ENCODE measurements around the gene PLCD3.
A peak's percentile ranks its signal among the peaks of the same experiment; 100 is the strongest.

The PLCD3 gene

GRCh38 chr17:45149669-45150664 is 17.7 kb upstream of the PLCD3 start:
- peak; percentile 54 for DNase-seq

- DNase-seq, result peak; percentile 78
Measured at GRCh38 chr17:45149037-45149668, 16.8 kb upstream of the PLCD3 start.

GRCh38 chr17:45148183-45149036 is 16.1 kb upstream of the PLCD3 start, which contains the start of gene HEXIM1:
TSS of gene HEXIM1 (plus strand) at chr17:45148475. CDS start at chr17:45149191, 716 bp downstream.
- DNase-seq, result peak; percentile 100

- peak; percentile 89 for DNase-seq
Measured at GRCh38 chr17:45147581-45148182, 15.4 kb upstream of the PLCD3 start.

GRCh38 chr17:45146890-45147580 is 14.7 kb upstream of the PLCD3 start:
- peak; percentile 72 for DNase-seq

GRCh38 chr17:45146592-45146889 is 14.2 kb upstream of the PLCD3 start:
- DNase-seq, result no peak

- DNase-seq, result no peak
Measured at GRCh38 chr17:45146166-45146565, 13.9 kb upstream of the PLCD3 start.

- no peak for DNase-seq
Measured at GRCh38 chr17:45145035-45145389, 12.7 kb upstream of the PLCD3 start.

GRCh38 chr17:45144199-45145034 is 12.1 kb upstream of the PLCD3 start:
- DNase-seq, result no peak

GRCh38 chr17:45143767-45144198 is 11.5 kb upstream of the PLCD3 start:
- peak; percentile 47 for DNase-seq

- DNase-seq, result no peak
Measured at GRCh38 chr17:45143094-45143670, 10.9 kb upstream of the PLCD3 start.

- DNase-seq, result no peak
Measured at GRCh38 chr17:45139533-45139920, 7.2 kb upstream of the PLCD3 start.

- DNase-seq, result no peak
Measured at GRCh38 chr17:45138911-45139532, 6.7 kb upstream of the PLCD3 start.

GRCh38 chr17:45137561-45138305 is 5.4 kb upstream of the PLCD3 start:
- no peak for DNase-seq

- DNase-seq, result no peak
Measured at GRCh38 chr17:45136846-45137560, 4.7 kb upstream of the PLCD3 start.

GRCh38 chr17:45135978-45136791 is 3.9 kb upstream of the PLCD3 start:
- DNase-seq, result no peak

- peak; percentile 99 for DNase-seq
Measured at GRCh38 chr17:45135192-45135977, 3.1 kb upstream of the PLCD3 start, which contains the start of gene ACBD4. TSS of gene ACBD4 (plus strand) at chr17:45135687. CDS start at chr17:45136145, 458 bp downstream.

All from suppressor macrophage treated with lipopolysaccharide for 4 hours (primary cell).